ENCODE data around the gene PARD6G.

The PARD6G gene

DNA sequence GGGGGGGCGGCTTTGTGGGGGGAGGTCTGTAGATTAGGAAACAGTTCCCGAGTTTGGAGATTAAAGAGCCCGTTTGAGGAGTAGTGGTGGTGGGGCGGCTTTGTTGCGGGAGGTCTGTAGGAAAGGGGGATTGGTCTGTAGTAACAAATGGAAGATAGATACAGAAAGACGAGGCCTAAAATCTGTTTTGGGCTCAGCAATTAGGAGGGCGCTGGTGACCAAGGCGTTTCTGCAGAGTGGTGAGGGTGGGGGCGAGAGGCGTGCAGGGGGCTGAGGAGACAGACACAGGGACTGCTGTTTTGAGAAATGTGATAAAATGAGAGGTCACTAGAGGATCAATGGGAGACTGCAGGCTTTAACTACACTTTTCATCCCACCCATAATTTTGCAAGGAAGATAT lies 139.9 kb downstream of the PARD6G start:
- DNase-seq (ENCODE audit: low read depth), result no peak

All from GM04504 (cell line).